22Rv1 (cell line): Measurements from ENCODE around the gene SHBG.
A peak's percentile ranks its signal among the peaks of the same experiment; 100 is the strongest.

Source experiments
- H3K27ac ChIP-seq: fragments of 450-650 bp; 2 replicates; pipeline ENCODE4 v1.5.1; 2017
- CTCF ChIP-seq: fragments of 450-650 bp; IDR thresholded peaks from 2 replicates; pipeline ENCODE4 v1.5.1; 2017; ENCODE audit warnings: mild to moderate bottlenecking
- ZFX ChIP-seq: fragments of 450-650 bp; IDR thresholded peaks from 2 replicates; pipeline ENCODE4 v1.6.1; 2017; ENCODE audit warnings: antibody characterized with exemption, borderline replicate concordance

The SHBG gene

DNA sequence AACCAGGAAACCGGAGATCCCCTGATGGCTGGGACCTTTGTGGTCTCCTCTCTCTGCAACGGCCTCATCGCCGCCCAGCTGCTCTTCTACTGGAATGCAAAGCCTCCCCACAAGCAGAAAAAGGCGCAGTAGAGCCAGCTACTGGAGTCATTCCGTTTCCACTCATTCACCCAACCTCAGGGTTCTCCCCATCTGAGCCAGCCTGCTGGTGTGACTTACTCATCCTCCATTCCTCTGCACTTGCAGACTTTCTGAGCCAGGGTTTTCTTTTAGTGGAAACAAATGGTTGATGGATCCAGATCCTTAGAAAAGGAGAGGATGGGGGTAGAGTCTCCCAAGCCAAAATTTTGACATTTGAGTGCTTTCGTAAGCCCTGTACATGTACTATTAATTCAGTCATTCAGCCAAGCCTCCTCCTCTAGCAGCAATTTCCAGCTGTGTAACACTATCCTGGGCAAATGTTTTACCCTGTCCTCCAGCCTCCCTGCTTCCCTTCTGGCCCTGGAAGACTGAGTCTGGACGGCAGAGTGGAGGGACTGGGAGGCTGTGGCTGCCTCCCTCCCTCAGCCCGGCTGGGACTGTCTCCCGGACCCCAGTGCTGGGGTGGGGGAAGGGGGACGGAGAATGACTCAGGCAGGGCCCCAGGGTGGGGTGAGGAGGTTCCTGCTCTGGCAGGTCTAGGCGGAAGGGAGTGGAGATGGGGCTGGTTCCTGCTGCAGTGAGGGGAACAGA is 42.3 kb upstream of the SHBG start:
- no peak for TF ChIP-seq ZFX
- TF ChIP-seq CTCF: no peak
- no peak overlapping the region for H3K27ac ChIP-seq

- H3K27ac ChIP-seq: no peak overlapping the region
- TF ChIP-seq ZFX (no peak), CTCF (no peak)
These were observed 41.3 kb upstream of the SHBG start for GRCh38 chr17:7588553-7589203.

DNA sequence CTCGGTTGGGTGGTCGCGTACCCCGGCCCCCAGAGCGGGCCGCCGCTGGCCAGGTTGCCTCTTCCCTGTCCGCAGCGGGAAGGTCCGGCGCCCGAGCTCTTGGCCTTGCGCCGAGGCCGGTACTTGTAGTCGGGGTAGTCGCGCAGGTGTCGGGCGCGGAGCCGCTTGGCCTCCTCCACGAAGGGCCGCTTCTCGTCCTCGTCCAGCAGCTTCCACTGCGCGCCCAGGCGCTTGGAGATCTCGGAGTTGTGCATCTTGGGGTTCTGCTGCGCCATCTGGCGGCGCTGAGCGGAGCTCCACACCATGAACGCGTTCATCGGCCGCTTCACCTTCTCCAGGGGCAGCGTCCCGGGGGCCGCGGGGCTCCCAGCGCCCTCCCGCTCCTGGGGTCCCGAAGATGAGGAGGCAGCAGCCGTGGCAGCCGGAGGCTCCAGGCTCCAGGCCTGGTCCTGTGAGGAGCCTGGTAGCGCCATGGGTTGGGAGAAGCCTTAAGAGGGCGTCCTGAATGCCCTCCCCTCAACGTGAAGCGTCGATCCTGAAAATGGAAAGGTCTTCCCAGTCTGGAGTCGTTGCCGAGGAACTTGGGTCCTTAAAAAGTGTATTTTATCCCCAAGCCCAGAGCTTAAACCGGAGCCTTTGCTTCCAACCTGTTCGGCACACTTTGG is 40.6 kb upstream of the SHBG start:
- peak overlapping the region; percentile 61 for H3K27ac ChIP-seq
- TF ChIP-seq ZFX (no peak), CTCF (peak; percentile 13; the same call in 1 of the 2 replicates)

- H3K27ac ChIP-seq: peak within 1 kb of the TSS; percentile 61
These were observed 39.8 kb upstream of the SHBG start, which contains the start of gene SOX15 for GRCh38 chr17:7589891-7590691. Gene SOX15, minus strand, starts transcription at chr17:7590094. Its CDS starts 418 bp downstream, at chr17:7589676.

GRCh38 chr17:7590743-7591142 is 39.2 kb upstream of the SHBG start:
- H3K27ac ChIP-seq: peak overlapping the region; percentile 61
- no peak for TF ChIP-seq CTCF

More at GRCh38 chr17:7589891-7590691, 39.8 kb upstream of the SHBG start, which contains the start of gene SOX15:
- no peak for TF ChIP-seq ZFX
- no peak for TF ChIP-seq CTCF

GRCh38 chr17:7591596-7591995 is 38.3 kb upstream of the SHBG start:
- TF ChIP-seq CTCF (no peak), ZFX (no peak)
- H3K27ac ChIP-seq: peak overlapping the region; percentile 61; the same call in 1 of the 2 replicates
